NCI-H774 (cell line): Measurements from ENCODE around the gene SAPCD1.

Experiments used
- DNase-seq: peaks from one replicate; lab custom pipeline; 2025; lab: John Stamatoyannopoulos, UW

The SAPCD1 gene

DNA sequence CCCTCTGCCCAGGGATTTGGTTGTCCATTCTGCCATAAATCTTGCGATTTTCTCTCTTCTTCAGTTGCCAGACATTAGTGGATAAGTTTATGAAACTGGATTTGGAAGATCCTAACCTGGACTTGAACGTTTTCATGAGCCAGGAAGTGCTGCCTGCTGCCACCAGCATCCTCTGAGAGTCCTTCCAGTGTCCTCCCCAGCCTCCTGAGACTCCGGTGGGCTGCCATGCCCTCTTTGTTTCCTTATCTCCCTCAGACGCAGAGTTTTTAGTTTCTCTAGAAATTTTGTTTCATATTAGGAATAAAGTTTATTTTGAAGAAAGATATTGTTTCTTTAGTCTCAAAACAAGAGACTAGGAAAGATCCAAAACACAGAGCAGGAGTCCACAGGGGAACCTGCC is at the start of gene SAPCD1:
Gene SAPCD1 (plus strand): TSS at position 301 of the 400 bp plus-strand sequence. CDS start 399 bp downstream, outside the sequence.
- DNase-seq, result no peak

DNA sequence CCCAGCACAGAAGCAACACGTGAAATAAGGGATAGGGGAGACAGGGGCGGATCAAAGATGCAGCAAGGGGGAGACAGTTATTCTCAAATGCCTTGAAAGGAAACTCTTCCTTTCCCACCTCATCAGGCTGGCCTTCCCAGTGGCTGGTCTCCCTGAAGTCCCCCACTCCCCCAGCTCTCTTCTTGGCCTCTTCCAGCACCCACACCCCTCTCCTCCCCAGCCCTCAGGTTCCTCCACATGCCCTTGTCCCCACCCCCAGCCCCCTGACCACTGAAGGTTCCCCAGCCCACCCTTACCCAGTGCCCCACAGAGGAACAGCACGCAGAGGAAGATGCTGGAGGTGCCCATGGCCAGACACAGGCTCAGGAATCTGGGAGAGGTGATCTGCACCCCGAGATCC is 49.0 kb upstream of the SAPCD1 start:
- DNase-seq, result no peak

DNA sequence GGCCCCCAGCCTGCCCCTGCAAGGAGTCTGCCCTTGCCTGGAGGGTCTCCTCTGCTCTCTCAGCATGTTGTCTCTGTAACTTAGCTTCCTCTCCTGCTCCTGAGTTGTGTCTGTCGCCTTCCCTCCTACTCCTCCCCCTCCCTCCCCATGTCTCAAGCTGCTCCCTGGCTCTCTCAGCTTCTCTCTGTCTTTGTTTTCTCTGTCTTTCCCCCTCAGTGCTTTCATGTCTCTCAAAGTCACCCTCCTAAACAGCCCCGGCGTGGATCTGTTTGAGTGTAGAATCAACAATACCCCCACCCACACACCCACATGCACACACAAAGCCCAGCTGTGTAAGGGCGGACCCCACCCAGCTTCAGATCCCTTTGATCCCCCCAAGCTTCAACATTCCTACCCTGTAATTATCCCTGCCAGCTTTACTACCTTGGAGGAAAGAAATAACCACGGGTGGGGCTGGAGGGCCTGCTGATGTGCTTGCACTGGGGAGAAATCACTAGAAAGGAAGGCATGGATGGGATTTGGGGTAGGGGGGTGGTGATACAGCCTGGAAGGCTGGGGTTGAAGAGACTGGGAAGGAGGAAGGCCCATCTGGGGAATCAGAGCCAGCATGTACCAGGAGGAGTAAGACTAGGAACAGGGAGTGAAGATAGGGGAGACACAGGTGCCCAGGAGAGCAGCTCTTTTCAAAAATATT is 48.3 kb upstream of the SAPCD1 start:
- DNase-seq, result no peak

DNA sequence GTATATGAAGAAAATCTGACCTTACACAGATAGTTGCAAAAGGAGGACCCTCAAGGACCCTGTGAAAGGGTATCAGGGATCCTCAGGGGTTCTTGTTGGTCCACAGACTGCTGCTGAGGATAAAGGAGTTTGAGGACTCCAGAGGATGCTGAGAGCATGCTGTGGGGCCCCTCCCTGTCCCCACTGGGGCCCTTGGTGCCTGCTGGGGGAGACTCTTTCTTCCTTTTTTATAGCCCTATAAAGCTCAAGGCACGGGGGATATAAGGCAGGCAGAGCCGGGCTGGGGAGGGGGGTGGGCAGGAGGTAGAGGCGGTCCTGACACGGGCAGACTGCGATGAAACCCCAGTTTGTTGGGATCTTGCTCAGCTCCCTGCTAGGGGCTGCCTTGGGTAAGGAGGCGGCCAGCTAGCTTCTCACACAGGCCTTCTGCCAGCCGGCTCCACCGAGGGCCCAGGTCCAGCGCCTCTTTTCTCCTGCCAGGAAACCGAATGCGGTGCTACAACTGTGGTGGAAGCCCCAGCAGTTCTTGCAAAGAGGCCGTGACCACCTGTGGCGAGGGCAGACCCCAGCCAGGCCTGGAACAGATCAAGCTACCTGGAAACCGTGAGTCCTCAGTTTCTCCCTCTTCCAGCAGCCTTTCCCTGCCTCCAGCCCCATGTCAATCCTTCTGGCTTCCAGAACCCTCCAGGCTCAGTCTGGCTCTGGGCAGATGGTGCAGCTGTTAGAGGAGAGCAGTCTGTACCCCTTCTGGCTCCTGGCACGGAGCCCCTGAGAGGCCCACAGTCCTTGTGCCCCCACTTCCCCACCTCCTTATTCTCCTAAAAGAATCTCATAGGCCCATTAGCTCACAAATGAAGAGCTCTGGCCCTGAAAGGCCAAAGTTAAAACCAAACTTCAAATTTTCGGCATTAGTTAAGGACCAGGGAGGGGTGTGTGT is 47.2 kb upstream of the SAPCD1 start, which contains the start of gene LY6G6D:
Gene LY6G6D (plus strand): TSS at position 327 of the 937 bp plus-strand sequence. CDS start 8 bp downstream, at position 335.
- no peak for DNase-seq

DNA sequence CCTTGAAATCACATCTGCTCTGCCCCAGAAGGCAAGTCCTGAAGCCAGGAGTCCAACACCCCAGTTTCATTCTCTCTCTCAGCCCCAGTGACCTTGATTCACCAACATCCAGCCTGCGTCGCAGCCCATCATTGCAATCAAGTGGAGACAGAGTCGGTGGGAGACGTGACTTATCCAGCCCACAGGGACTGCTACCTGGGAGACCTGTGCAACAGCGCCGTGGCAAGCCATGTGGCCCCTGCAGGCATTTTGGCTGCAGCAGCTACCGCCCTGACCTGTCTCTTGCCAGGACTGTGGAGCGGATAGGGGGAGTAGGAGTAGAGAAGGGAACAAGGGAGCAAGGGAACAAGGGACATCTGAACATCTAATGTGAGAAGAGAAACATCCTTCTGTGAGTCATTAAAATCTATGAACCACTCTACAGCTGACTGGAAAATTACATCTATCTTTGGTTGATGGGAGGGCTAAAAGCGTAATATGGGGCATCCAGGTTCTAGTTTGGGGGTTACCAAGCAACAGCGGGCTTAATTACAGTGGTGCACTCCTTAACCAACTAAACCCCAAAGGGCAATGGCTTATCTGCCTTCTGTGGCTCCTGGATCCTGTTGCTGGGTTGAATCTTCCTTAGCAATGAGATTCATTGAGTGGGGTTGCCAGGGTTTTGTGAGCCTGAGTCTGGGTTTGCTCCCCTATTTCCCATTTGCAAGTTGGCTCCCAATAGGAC is 44.8 kb upstream of the SAPCD1 start:
- no peak for DNase-seq

DNA sequence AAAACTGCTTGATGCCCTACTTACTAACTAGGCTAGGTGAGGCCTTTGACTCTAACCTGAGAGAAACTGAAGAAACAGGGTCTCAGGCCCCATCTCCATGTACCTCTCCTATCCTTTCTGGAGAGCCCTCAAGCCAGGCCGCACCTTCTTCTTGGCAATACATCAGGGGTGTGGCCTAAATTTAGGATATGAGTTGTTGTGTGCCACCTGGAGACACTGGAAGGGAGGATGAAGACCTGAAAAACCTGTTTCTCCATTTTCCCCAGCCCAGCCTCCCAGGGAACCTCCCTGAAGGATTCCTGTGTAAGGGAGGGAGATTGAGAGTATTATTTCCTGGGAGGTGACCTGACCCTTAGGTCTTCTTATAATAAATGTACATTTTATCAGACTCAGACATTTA is 44.2 kb upstream of the SAPCD1 start:
- DNase-seq, result no peak

DNA sequence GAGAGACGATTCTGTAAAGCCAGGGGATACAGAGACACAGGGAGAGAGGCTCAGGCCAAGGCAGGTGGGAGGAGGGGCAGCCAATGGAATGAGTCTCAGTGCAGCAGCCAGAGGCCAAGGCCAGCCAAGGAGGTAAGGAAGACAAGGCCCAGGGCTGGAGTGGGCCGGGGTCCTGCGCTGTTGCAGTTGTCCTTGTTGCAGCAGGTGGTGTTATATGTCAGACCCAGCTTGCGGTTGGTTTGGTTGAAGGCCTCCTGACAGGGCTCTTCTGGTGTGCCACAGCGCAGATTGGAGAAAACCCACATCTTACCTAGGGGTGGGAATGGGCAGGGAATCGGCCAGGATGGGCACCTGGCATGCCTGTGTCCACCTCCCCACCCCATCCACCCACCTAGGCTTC is 43.5 kb upstream of the SAPCD1 start:
- no peak for DNase-seq

DNA sequence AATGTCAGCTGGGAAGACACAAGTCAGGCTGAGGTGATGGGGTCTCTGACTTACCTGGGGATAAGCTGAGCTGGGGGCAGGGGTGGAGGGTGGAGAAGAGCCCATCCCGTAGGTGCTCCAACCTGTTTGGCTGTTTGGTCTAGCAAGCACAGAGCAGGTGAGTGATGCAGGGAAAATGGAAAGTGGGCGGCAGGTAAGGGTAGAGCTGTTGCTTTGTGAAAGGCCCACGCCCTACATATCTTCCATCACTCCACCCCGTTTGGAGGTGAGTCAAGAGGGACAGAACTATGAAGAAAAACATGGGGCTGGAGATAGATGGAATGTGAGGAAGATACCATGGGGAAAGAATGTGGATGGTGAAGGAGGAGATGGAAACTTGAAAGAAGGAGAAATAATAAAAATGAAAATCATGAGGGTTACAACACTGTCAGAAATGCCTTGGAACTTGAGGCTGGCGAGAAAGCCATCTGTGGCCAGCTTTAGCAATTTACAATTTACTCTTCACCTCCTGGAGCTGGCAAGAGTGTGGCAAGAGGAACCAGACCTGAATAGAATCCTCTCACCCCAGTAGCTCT is 42.2 kb upstream of the SAPCD1 start:
- no peak for DNase-seq

DNA sequence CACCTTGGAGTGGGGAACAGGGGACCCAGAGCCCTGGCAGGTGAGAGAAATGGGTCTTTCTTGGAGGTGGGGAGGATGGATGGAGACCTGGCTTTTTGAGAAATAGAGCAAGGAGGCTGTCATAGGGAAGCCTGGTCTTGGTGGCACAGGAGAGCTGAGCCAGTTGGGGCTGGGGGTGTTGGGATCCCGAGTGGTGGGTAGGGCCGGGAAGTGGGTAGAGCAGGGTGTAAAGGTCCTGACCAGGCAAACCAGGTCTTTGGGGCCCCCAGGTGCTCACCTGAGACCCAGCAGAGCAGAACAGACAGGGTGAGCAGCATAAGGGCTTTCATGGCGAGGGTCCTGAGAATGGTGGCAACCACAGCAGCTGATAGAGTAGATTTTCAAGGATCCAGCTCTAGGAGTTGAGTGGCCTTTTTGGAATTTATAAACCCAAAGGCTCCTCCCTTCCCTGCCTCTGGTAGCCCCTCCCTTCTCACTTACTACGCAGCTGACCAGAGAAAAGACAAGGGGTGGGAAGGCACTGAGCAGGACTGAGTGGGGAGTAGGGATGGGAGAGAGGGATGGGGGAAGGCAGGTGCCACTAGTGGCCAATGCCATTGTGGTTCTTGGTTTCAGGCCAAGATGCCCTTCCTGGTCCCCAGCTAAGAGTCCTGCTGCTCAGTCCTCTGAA is 41.0 kb upstream of the SAPCD1 start, which contains the start of gene LY6G6C:
Gene LY6G6C (minus strand): TSS at position 396 of the 670 bp plus-strand sequence. CDS start 67 bp downstream, at position 329.
- DNase-seq, result no peak

DNA sequence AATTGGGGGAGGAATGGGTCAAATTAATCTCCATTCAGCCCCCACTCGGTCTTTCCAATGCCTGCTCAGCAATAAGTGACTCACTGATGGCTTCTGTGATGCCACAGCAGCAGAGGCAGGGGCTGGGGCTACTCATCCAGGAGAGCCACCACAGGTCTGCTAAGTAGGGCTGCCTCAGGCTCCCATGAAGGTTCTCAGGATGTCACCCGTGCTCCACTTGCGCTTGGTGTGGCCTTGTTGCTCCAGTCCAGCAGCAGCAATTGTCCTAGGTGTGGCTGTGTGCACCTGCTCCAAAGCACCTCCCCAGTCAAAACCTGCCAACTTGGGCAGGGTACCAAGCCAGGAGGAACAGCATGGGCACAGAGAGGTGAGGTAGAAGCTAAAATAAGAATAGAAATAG is 40.3 kb upstream of the SAPCD1 start:
- DNase-seq, result no peak

DNA sequence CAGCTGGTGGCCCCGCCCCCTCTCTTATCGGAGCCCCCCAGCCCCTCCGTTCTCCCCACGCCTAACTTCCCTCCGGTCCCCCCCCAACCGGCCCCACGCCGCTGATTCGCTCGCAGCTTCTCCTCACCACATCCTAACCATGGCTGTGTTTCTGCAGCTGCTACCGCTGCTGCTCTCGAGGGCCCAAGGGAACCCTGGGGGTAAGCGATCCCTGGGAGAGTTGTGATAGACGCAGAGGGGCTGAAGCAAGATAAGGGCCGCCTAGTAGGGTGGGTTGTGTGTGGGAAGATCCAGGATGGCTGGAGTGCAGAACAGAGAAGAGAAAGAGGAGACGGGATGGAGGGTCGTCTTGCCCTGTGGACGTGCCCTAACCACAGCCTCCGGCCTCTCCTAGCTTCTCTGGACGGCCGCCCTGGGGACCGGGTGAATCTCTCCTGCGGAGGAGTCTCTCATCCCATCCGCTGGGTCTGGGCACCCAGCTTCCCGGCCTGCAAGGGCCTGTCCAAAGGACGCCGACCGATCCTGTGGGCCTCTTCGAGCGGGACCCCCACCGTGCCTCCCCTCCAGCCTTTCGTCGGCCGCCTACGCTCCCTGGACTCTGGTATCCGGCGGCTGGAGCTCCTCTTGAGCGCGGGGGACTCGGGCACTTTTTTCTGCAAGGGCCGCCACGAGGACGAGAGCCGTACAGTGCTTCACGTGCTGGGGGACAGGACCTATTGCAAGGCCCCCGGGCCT is 39.0 kb upstream of the SAPCD1 start, which contains the start of gene MPIG6B:
Gene MPIG6B (plus strand): TSS at position 129 of the 735 bp plus-strand sequence. CDS start 11 bp downstream, at position 140.
- DNase-seq, result no peak

DNA sequence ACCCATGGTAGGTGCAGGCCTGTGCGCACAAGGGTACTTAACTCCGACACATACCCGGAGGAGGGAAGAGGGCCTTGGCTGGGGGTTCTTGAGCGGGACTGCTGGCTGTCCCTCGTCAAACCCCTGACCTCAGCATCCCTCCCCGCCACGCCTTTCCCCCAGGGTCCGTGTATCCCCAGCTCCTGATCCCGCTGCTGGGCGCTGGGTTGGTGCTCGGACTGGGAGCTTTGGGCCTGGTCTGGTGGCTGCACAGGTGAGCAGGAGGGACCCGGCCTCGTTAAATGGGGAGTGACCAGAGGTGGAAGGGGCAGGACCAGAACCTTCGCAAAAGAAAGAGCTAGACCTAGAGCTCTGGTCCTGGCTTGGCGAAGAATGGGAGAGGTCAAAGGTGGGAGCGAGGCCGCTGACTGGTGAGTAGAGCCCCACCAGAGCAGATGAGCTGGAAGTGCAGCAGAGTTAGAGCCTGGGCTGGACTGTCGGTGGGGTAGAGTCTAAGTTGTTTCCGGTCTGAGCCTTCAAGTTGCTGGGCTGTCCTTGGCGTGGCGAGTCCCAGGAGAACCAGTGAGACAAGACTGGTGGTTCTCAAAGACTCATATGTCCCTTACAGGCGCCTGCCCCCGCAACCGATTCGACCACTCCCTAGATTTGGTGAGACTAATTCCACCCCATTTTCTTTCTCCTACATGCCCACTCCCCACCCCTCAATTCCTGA is 38.3 kb upstream of the SAPCD1 start:
- no peak for DNase-seq

DNA sequence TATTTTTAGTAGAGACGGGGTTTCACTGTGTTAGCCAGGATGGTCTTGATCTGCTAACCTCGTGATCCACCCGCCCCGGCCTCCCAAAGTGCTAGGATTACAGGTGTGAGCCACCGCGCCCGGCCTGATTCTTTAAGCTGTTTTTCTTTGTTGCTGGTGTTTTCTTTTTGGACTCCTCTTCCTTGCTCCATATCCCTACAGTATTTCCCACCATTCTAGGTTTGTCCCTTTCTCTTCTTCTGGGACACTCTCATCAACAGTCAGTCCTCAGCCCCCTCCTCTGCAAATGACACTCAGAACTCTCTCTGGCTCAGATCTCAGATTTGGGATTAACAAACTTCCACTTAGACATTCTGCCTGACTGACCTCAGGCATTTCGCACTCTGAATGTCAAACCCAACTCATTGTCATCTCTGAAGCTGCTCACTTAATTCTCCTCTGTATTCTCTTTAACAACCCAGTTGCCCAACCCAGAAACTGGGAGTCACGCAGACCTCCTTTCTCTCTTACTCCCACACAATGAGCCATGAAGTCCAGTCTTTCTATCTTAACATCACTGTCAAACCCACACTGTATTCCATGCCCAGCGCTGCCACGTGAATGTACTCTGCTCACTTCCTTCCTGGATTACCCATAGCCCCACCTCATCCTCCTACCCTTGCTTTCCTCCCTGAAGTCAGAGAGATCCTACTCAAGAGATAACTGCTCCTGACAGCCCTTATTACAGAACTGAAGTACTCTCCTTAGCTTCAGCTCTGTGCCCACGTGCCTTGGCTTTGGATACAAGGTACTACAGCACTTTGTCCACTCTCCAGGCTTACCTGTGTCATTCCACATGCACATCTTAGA is 36.7 kb upstream of the SAPCD1 start:
- no peak for DNase-seq

DNA sequence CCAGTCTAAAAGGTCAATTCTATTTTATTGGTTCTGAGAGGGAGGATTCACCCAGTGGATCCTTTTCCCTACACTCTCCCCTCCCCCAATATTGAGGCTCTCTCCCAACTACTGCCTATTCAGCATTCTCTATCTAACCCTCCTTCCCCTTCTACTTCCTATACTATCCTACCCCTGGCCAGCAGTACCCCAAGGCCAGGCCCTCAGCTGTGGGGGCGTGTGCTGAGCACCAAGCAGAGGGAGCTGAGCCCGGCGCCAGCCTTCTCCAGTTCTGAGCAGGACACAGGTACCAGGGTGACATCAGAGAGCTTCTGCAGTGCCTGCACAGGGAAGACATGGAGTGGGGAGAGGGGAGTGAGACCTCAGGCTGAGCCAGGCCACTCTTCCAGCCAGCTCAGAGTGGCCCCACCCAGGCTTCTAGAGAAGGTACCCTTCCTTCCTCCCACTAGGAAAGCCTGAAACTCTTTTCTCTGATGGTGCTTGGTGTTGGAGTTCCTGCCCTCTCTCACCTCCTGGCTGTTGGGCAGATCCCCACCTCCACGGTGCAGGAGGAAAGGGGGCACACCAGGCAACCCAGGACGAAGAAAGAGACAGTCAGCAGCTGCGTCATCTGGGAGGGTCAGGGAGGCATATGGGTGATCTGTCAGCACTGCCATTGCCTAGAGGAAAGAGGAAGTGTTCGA is 35.3 kb upstream of the SAPCD1 start:
- DNase-seq, result no peak

DNA sequence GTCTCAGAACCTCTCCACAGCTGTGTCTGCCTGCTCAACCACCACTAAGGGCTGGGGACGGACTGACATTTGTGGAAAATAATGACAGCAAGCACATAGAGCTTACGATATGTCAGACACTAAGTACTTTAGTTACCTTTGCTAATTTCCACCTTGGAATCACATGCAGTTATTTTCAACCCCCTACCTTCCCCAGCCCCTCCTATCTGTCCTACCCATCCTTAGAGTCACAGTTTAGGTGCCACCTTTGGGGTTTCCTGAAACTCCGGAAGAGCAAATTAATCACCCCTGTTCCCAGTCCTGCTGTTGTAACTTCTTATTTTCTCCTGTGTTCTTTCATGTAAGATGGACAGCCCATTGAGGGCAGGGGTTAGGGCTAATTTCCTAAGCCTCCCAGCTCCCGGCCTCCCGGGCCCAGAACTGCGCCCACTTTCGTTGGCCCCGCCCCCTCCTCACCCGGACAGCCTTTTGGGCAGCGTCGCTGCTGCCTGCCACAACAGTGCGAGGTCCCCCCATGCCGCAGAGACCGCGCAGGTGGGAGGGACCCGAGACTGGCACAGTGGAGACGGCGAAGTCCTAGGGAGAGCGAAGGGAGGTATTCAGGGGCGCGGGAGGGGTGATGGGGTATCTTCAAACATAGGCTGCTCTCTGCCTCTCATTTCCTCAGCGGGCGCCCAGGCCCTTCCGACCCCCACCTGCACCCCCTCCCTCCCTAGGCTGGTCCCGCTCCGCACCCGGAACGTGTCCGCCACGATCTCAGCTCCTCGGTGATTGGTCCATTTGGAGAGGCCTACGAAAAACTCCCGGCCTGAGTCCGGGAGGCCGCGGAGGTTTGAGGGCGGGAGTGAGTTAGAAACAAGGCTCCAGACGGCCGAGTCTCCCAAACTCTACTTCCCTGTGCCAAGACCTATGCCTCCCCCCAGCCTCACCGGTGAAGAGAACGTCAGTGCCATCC is 34.5 kb upstream of the SAPCD1 start:
- no peak for DNase-seq

DNA sequence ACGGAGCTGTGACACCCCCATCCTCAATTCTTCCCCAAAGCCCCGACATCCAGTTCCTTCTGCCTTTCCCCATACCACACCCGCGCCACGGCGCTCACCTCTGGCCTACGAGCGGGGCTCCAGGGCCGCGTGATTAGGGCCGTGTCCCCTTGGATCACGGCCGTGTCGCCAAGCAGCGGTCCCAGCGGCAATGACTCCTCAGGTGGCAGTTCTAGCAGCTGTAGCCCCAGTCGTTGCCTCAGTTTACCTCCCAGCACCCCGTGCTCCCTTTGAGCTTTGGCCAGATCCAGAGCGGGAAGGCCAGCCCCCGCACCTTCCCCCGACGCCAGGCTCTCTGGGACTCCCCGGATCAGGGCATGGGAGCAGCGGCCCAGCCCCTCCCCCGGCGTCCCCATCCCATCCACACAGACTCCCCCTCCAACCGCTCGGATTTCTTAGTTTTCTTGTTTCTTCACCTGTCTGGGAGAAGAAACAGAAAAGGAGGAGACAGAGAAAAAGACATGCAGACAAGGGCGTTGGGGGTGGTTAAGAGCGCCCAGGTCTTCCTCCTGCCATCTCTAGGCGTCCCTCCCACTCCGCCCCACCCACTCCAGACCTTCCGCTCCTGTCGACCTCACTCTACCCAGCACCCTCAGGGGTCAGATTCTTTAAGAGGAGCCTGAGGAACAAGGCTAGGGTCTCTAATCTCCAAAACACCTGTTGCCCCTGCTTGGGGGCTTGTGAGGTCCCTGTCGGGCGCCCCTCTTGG is 33.5 kb upstream of the SAPCD1 start, which contains the start of gene DDAH2:
Gene DDAH2 (minus strand): TSS at position 533 of the 748 bp plus-strand sequence. CDS start 138 bp downstream, at position 395.
- no peak for DNase-seq
